Subcutaneous abdominal adipose tissue (tissue), 5 donors: ENCODE data around the gene ZNF469.

Experiments
- H3K27ac ChIP-seq: one replicate; pipeline ENCODE4 v1.7.0; 2013; ENCODE audit warnings: low read depth, mild to moderate bottlenecking, inconsistent platforms, low read length, moderate library complexity
- H3K27me3 ChIP-seq, 5 donors: one replicate each; pipeline ENCODE4 v1.7.0; 2013; ENCODE audit warnings: low read length in 5 of 5, inconsistent platforms in 1 of 5; ENCODE audit not compliant: control insufficient read depth in 5 of 5, insufficient read depth in 4 of 5
- H3K36me3 ChIP-seq, 5 donors: one replicate each; pipeline ENCODE4 v1.7.0; 2013; ENCODE audit warnings: low read length in 5 of 5; ENCODE audit not compliant: control insufficient read depth in 5 of 5, insufficient read depth in 5 of 5
- H3K4me1 ChIP-seq, 5 donors: one replicate each; pipeline ENCODE4 v1.7.0; 2013; ENCODE audit warnings: low read length in 5 of 5, mild to moderate bottlenecking in 3 of 5, moderate library complexity in 1 of 5; ENCODE audit not compliant: control insufficient read depth in 5 of 5, insufficient read depth in 5 of 5
- H3K4me3 ChIP-seq, 5 donors: one replicate each; pipeline ENCODE4 v1.7.0; 2013; ENCODE audit warnings: low read length in 5 of 5, low read depth in 1 of 5
- H3K9ac ChIP-seq, 5 donors: one replicate each; pipeline ENCODE4 v1.7.0; 2013; ENCODE audit warnings: low read length in 5 of 5, mild to moderate bottlenecking in 4 of 5, moderate library complexity in 3 of 5
- H3K9me3 ChIP-seq, 5 donors: one replicate each; pipeline ENCODE4 v1.7.0; 2013; ENCODE audit warnings: low read length in 5 of 5; ENCODE audit not compliant: control insufficient read depth in 5 of 5
- donor health status: healthy.
- donor health status: healthy.
- donor health status: healthy.
- donor health status: healthy.
- donor health status: healthy.

ZNF469 gene

GRCh38 chr16:88415713-88416323, 33.1 kb downstream of the ZNF469 start:
- H3K9me3 ChIP-seq, result no peaks in the 10 kb centered on the region
- no peak overlapping the region for H3K4me3 ChIP-seq

GRCh38 chr16:88416686-88417085, 33.9 kb downstream of the ZNF469 start:
- no peak overlapping the region for H3K9ac ChIP-seq
- H3K27ac ChIP-seq, result no peak overlapping the region
- no peaks in the 10 kb centered on the region for H3K36me3 ChIP-seq
- no peak overlapping the region for H3K4me3 ChIP-seq
- peaks cover 0 to 11% (median 6%) of the 10 kb centered on the region in 5 donors for H3K27me3 ChIP-seq
- no peaks in the 10 kb centered on the region for H3K4me1 ChIP-seq
- no peaks in the 10 kb centered on the region for H3K9me3 ChIP-seq

More at GRCh38 chr16:88415713-88416323, 33.1 kb downstream of the ZNF469 start:
- H3K4me1 ChIP-seq, result no peaks in the 10 kb centered on the region
- peaks cover 0 to 11% (median 6%) of the 10 kb centered on the region in 5 donors for H3K27me3 ChIP-seq
- H3K9ac ChIP-seq, result no peak overlapping the region
- H3K27ac ChIP-seq, result no peak overlapping the region
- H3K36me3 ChIP-seq, result peaks cover 0 to under 1% (median 0%) of the 10 kb centered on the region in 5 donors

- H3K27ac ChIP-seq, result no peak overlapping the region
- H3K27me3 ChIP-seq, result peaks cover 0 to 11% (median 6%) of the 10 kb centered on the region in 5 donors
Measured at GRCh38 chr16:88417684-88418476, 35.1 kb downstream of the ZNF469 start.

GRCh38 chr16:88418869-88419268, 36.1 kb downstream of the ZNF469 start:
- H3K4me1 ChIP-seq, result no peaks in the 10 kb centered on the region
- no peak overlapping the region for H3K9ac ChIP-seq
- peaks cover 0 to 3% (median 0%) of the 10 kb centered on the region in 5 donors for H3K9me3 ChIP-seq
- H3K36me3 ChIP-seq, result no peaks in the 10 kb centered on the region
- no peak overlapping the region for H3K27ac ChIP-seq
- H3K4me3 ChIP-seq, result no peak overlapping the region
- peaks cover 0 to 11% (median 6%) of the 10 kb centered on the region in 5 donors for H3K27me3 ChIP-seq

More at GRCh38 chr16:88417684-88418476, 35.1 kb downstream of the ZNF469 start:
- H3K9me3 ChIP-seq, result no peaks in the 10 kb centered on the region
- H3K9ac ChIP-seq, result no peak overlapping the region
- no peaks in the 10 kb centered on the region for H3K36me3 ChIP-seq
- no peak overlapping the region for H3K4me3 ChIP-seq
- H3K4me1 ChIP-seq, result no peaks in the 10 kb centered on the region

GRCh38 chr16:88419790-88420189, 37.0 kb downstream of the ZNF469 start:
- peaks cover 0 to 3% (median 0%) of the 10 kb centered on the region in 5 donors for H3K9me3 ChIP-seq
- H3K4me3 ChIP-seq, result no peak overlapping the region
- no peak overlapping the region for H3K9ac ChIP-seq
- H3K36me3 ChIP-seq, result no peaks in the 10 kb centered on the region
- no peak overlapping the region for H3K27ac ChIP-seq
- H3K4me1 ChIP-seq, result peaks cover 0 to 3% (median 0%) of the 10 kb centered on the region in 5 donors
- H3K27me3 ChIP-seq, result peaks cover 0 to 11% (median 6%) of the 10 kb centered on the region in 5 donors

- no peak overlapping the region for H3K9ac ChIP-seq
- H3K27me3 ChIP-seq, result peaks cover 0 to 10% (median 6%) of the 10 kb centered on the region in 5 donors
- peaks cover 0 to 3% (median 0%) of the 10 kb centered on the region in 5 donors for H3K9me3 ChIP-seq
- no peaks in the 10 kb centered on the region for H3K36me3 ChIP-seq
- no peak overlapping the region for H3K4me3 ChIP-seq
- H3K4me1 ChIP-seq, result peaks cover 0 to 3% (median 0%) of the 10 kb centered on the region in 5 donors
- H3K27ac ChIP-seq, result no peak overlapping the region
Measured at GRCh38 chr16:88420496-88420895, 37.7 kb downstream of the ZNF469 start.

GRCh38 chr16:88421301-88421700, 38.5 kb downstream of the ZNF469 start:
- no peak overlapping the region for H3K27ac ChIP-seq
- H3K9me3 ChIP-seq, result peaks cover 0 to 3% (median 0%) of the 10 kb centered on the region in 5 donors
- peaks cover 0 to 10% (median 4%) of the 10 kb centered on the region in 5 donors for H3K27me3 ChIP-seq
- H3K4me1 ChIP-seq, result peaks cover 0 to 3% (median 0%) of the 10 kb centered on the region in 5 donors
- H3K36me3 ChIP-seq, result peaks cover 0 to 3% (median 0%) of the 10 kb centered on the region in 5 donors
- H3K9ac ChIP-seq, result no peak overlapping the region
- H3K4me3 ChIP-seq, result no peak overlapping the region

GRCh38 chr16:88421871-88422433, 39.2 kb downstream of the ZNF469 start:
- no peak overlapping the region for H3K9ac ChIP-seq
- peaks cover 0 to 10% (median 4%) of the 10 kb centered on the region in 5 donors for H3K27me3 ChIP-seq
- peaks cover 0 to 4% (median 0%) of the 10 kb centered on the region in 5 donors for H3K36me3 ChIP-seq
- H3K4me1 ChIP-seq, result peaks cover 0 to 3% (median 0%) of the 10 kb centered on the region in 5 donors
- no peak overlapping the region for H3K4me3 ChIP-seq
- H3K27ac ChIP-seq, result no peak overlapping the region
- peaks cover 0 to 3% (median 0%) of the 10 kb centered on the region in 5 donors for H3K9me3 ChIP-seq

- Histone ChIP-seq H3K4me1 (peaks cover 0 to 3% (median 0%) of the 10 kb centered on the region in 5 donors), H3K9me3 (peaks cover 0 to 3% (median 0%) of the 10 kb centered on the region in 5 donors), H3K27ac (no peak overlapping the region), H3K27me3 (peaks cover 0 to 10% (median 4%) of the 10 kb centered on the region in 5 donors), H3K9ac (no peak overlapping the region), H3K36me3 (peaks cover 0 to 4% (median 0%) of the 10 kb centered on the region in 5 donors), H3K4me3 (no peak overlapping the region)
Measured at GRCh38 chr16:88422733-88423447, 40.1 kb downstream of the ZNF469 start.
